Measurements from ENCODE around the gene MITF.

Gene MITF

GRCh38 chr3:69739204-69740102 is at the start of gene MITF:
MITF (plus strand) TSS chr3:69739464; CDS start chr3:69739598, 134 bp downstream.
- Histone ChIP-seq H3K27ac (ENCODE audit: low read length) (no peak within 1 kb of the TSS), H3K4me2 (ENCODE audit: low read length) (no peak within 1 kb of the TSS), H4K20me1 (ENCODE audit: insufficient read depth, low read length) (no peaks in the 10 kb centered on the region), H3K4me3 (ENCODE audit: low read length) (no peak within 1 kb of the TSS), H3K9me3 (ENCODE audit: insufficient read depth, low read length) (no peaks in the 10 kb centered on the region), H3K79me2 (ENCODE audit: low read length) (no peaks in the 10 kb centered on the region), H3K9ac (ENCODE audit: low read length) (no peak within 1 kb of the TSS), H3K36me3 (replicated peaks; ENCODE audit: low read depth, low read length) (no peaks in the 10 kb centered on the region), H3K4me1 (ENCODE audit: low read length) (no peaks in the 10 kb centered on the region), H3K27me3 (ENCODE audit: low read depth, low read length) (0 out of 2 replicates have a peak, but pooled peaks cover 2% of the 10 kb centered on the region), H2AFZ (ENCODE audit: low read depth, low read length) (no peak within 1 kb of the TSS)
- no peak for TF ChIP-seq CTCF (IDR thresholded peaks at IDR 0.05; ENCODE audit: low read depth, low read length)
- no peak for TF ChIP-seq EZH2phosphoT487 (IDR thresholded peaks at IDR 0.05; ENCODE audit: low read depth)

GRCh38 chr3:69691860-69692259 is 47.4 kb upstream of the MITF start:
- Histone ChIP-seq H3K9me3 (ENCODE audit: insufficient read depth, low read length) (no peaks in the 10 kb centered on the region), H3K27me3 (ENCODE audit: low read depth, low read length) (peaks cover 4% of the 10 kb centered on the region; the same call in 1 of the 2 replicates), H3K36me3 (replicated peaks; ENCODE audit: low read depth, low read length) (no peaks in the 10 kb centered on the region), H3K9ac (ENCODE audit: low read length) (no peak overlapping the region), H4K20me1 (ENCODE audit: insufficient read depth, low read length) (no peaks in the 10 kb centered on the region), H3K4me2 (ENCODE audit: low read length) (no peak overlapping the region), H3K79me2 (ENCODE audit: low read length) (no peaks in the 10 kb centered on the region), H3K27ac (ENCODE audit: low read length) (no peak overlapping the region), H3K4me3 (ENCODE audit: low read length) (no peak overlapping the region), H2AFZ (ENCODE audit: low read depth, low read length) (no peak overlapping the region), H3K4me1 (ENCODE audit: low read length) (no peaks in the 10 kb centered on the region)
- TF ChIP-seq CTCF (IDR thresholded peaks at IDR 0.05; ENCODE audit: low read depth, low read length) = no peak
- TF ChIP-seq EZH2phosphoT487 (IDR thresholded peaks at IDR 0.05; ENCODE audit: low read depth) = no peak

- no peak overlapping the region for H3K4me3 ChIP-seq (ENCODE audit: low read length)
- no peak overlapping the region for H3K4me2 ChIP-seq (ENCODE audit: low read length)
- H3K4me1 ChIP-seq (ENCODE audit: low read length) = no peaks in the 10 kb centered on the region
- TF ChIP-seq CTCF (IDR thresholded peaks at IDR 0.05; ENCODE audit: low read depth, low read length) (no peak), EZH2phosphoT487 (IDR thresholded peaks at IDR 0.05; ENCODE audit: low read depth) (no peak)
- no peaks in the 10 kb centered on the region for H3K79me2 ChIP-seq (ENCODE audit: low read length)
- no peak overlapping the region for H3K27ac ChIP-seq (ENCODE audit: low read length)
- H3K27me3 ChIP-seq (ENCODE audit: low read depth, low read length) = peaks cover 4% of the 10 kb centered on the region; the same call in 1 of the 2 replicates
- no peaks in the 10 kb centered on the region for H3K36me3 ChIP-seq (replicated peaks; ENCODE audit: low read depth, low read length)
- H4K20me1 ChIP-seq (ENCODE audit: insufficient read depth, low read length) = no peaks in the 10 kb centered on the region
- no peaks in the 10 kb centered on the region for H3K9me3 ChIP-seq (ENCODE audit: insufficient read depth, low read length)
- no peak overlapping the region for H2AFZ ChIP-seq (ENCODE audit: low read depth, low read length)
- no peak overlapping the region for H3K9ac ChIP-seq (ENCODE audit: low read length)
These were observed 46.5 kb upstream of the MITF start for GRCh38 chr3:69692761-69693160.

GRCh38 chr3:69695443-69695842 is 43.8 kb upstream of the MITF start:
- Histone ChIP-seq H3K9ac (ENCODE audit: low read length) (no peak overlapping the region), H3K9me3 (ENCODE audit: insufficient read depth, low read length) (no peaks in the 10 kb centered on the region), H3K4me2 (ENCODE audit: low read length) (no peak overlapping the region), H3K27me3 (ENCODE audit: low read depth, low read length) (no peaks in the 10 kb centered on the region; the same call in 1 of the 2 replicates), H3K36me3 (replicated peaks; ENCODE audit: low read depth, low read length) (no peaks in the 10 kb centered on the region), H2AFZ (ENCODE audit: low read depth, low read length) (no peak overlapping the region), H3K4me1 (ENCODE audit: low read length) (no peaks in the 10 kb centered on the region), H3K79me2 (ENCODE audit: low read length) (no peaks in the 10 kb centered on the region), H3K27ac (ENCODE audit: low read length) (no peak overlapping the region), H3K4me3 (ENCODE audit: low read length) (no peak overlapping the region), H4K20me1 (ENCODE audit: insufficient read depth, low read length) (no peaks in the 10 kb centered on the region)
- no peak for TF ChIP-seq EZH2phosphoT487 (IDR thresholded peaks at IDR 0.05; ENCODE audit: low read depth)
- no peak for TF ChIP-seq CTCF (IDR thresholded peaks at IDR 0.05; ENCODE audit: low read depth, low read length)
